Measurements from ENCODE around the gene PKD1L1.
"Not testable (repeated sequence)": the region's sequence is repeated elsewhere in the genome, so short reads cannot be mapped to it uniquely, and the experiment has no call there.

PKD1L1 gene

GRCh38 chr7:47948141-47948790, at the start of gene PKD1L1:
Gene PKD1L1 (minus strand): TSS chr7:47948466. CDS start chr7:47948440, 26 bp downstream.
- peak in 1 of 2 donors; percentile 24 for DNase-seq

GRCh38 chr7:47992446-47992845, 44.2 kb upstream of the PKD1L1 start:
- no peak for DNase-seq

- DNase-seq = peak; percentile 71 to 80
Measured at GRCh38 chr7:47991741-47992311, 43.6 kb upstream of the PKD1L1 start.

GRCh38 chr7:47991270-47991669, 43.0 kb upstream of the PKD1L1 start:
- DNase-seq = no peak

- no peak for DNase-seq
Measured at GRCh38 chr7:47990592-47990991, 42.3 kb upstream of the PKD1L1 start.

- not testable (repeated sequence) for DNase-seq
Measured at GRCh38 chr7:47989607-47990400, 41.5 kb upstream of the PKD1L1 start.

GRCh38 chr7:47988496-47989386, 40.5 kb upstream of the PKD1L1 start:
- DNase-seq = peak in 1 of 2 donors; percentile 20

- DNase-seq = no peak
Measured at GRCh38 chr7:47982610-47983009, 34.3 kb upstream of the PKD1L1 start.

GRCh38 chr7:47980648-47981047, 32.4 kb upstream of the PKD1L1 start:
- DNase-seq = not testable (repeated sequence)

- no peak for DNase-seq
Measured at GRCh38 chr7:47979832-47980181, 31.5 kb upstream of the PKD1L1 start.

GRCh38 chr7:47979145-47979831, 31.0 kb upstream of the PKD1L1 start, which contains the start of gene HUS1:
Gene HUS1 (minus strand): TSS chr7:47979615. CDS start chr7:47979519, 96 bp downstream.
- peak; percentile 91 to 97 for DNase-seq

- no peak for DNase-seq
Measured at GRCh38 chr7:47978790-47979144, 30.5 kb upstream of the PKD1L1 start.

GRCh38 chr7:47973739-47974138, 25.5 kb upstream of the PKD1L1 start:
- DNase-seq = no peak

- peak; percentile 33 to 38 for DNase-seq
Measured at GRCh38 chr7:47970761-47971160, 22.5 kb upstream of the PKD1L1 start.

GRCh38 chr7:47968847-47969774, 20.8 kb upstream of the PKD1L1 start:
- DNase-seq = peak; percentile 31 to 75

- DNase-seq = no peak
Measured at GRCh38 chr7:47967708-47968107, 19.4 kb upstream of the PKD1L1 start.

GRCh38 chr7:47967123-47967522, 18.9 kb upstream of the PKD1L1 start:
- DNase-seq = no peak

GRCh38 chr7:47965456-47965855, 17.2 kb upstream of the PKD1L1 start:
- DNase-seq = no peak

GRCh38 chr7:47962262-47962661, 14.0 kb upstream of the PKD1L1 start:
- no peak for DNase-seq

GRCh38 chr7:47957156-47957555, 8.9 kb upstream of the PKD1L1 start:
- peak; percentile 37 to 46 for DNase-seq

- DNase-seq = no peak
Measured at GRCh38 chr7:47956220-47956619, 8.0 kb upstream of the PKD1L1 start.

All from inflammatory macrophage treated with lipopolysaccharide for 1 hour (primary cell).